ACC112 (cell line): ENCODE measurements around the gene PREP.

ENCODE experiments used
- H2AFZ ChIP-seq: fragments of 200-600 bp; sonication (generic); one replicate; pipeline ENCODE4 v1.6.0; 2017; ENCODE audit warnings: antibody characterized with exemption, low read length; ENCODE audit not compliant: unreplicated experiment
- H3K27ac ChIP-seq: fragments of 200-600 bp; sonication (generic); 2 replicates; pipeline ENCODE4 v1.5.1; 2014; ENCODE audit warnings: low read depth, mild to moderate bottlenecking, antibody characterized with exemption, low read length, moderate library complexity
- H3K27me3 ChIP-seq: fragments of 200-600 bp; sonication (generic); 2 replicates; pipeline ENCODE4 v1.6.1; 2014; ENCODE audit warnings: mild to moderate bottlenecking, antibody characterized with exemption, low read length, moderate library complexity, mixed read lengths; ENCODE audit not compliant: insufficient read depth
- H3K36me3 ChIP-seq: fragments of 200-600 bp; sonication (generic); 2 replicates; pipeline ENCODE4 v1.6.1; 2016; ENCODE audit warnings: mild to moderate bottlenecking, antibody characterized with exemption, low read length, moderate library complexity, mixed read lengths; ENCODE audit not compliant: insufficient read depth
- H3K4me1 ChIP-seq: fragments of 200-600 bp; sonication (generic); one replicate; pipeline ENCODE4 v1.6.1; 2016; ENCODE audit warnings: low read length, mixed read lengths; ENCODE audit not compliant: insufficient read depth, unreplicated experiment, control insufficient read depth
- H3K4me3 ChIP-seq: fragments of 200-600 bp; sonication (generic); 2 replicates; pipeline ENCODE4 v1.5.1; 2014; ENCODE audit warnings: mild to moderate bottlenecking, low read depth, low read length
- H3K79me2 ChIP-seq: fragments of 200-600 bp; sonication (generic); one replicate; pipeline ENCODE4 v1.6.0; 2016; ENCODE audit warnings: low read length; ENCODE audit not compliant: control insufficient read depth, unreplicated experiment, insufficient read depth

PREP gene

DNA sequence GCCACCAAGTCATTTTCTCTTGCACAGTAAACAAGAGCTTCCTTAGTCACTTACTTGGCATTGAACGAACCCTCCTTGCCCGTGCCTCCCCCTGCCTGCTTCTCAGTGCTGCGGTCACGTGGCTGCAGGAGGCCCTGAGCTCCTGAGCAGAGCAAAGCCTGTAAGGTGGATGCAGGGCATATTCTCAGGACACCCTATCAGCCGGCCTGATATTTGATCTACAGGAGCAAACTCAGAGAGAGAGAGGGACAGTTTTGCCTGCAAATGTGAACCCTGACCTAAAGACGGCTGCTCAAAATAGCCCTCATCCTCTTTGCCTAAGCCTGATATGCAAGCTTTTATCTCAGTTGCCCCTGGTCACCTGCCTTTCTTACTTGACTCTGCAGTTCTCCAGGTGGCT is 130.1 kb downstream of the PREP start:
- Histone ChIP-seq H3K4me3 (no peak overlapping the region), H3K36me3 (peaks cover 2% of the 10 kb centered on the region), H3K27ac (no peak overlapping the region), H3K4me1 (peaks cover 6% of the 10 kb centered on the region), H2AFZ (no peak overlapping the region), H3K79me2 (no peaks in the 10 kb centered on the region), H3K27me3 (no peaks in the 10 kb centered on the region)

GRCh38 chr6:105270511-105270910 is 132.4 kb downstream of the PREP start:
- peaks cover 6% of the 10 kb centered on the region for H3K4me1 ChIP-seq
- no peaks in the 10 kb centered on the region for H3K27me3 ChIP-seq
- H2AFZ ChIP-seq = no peak overlapping the region
- H3K4me3 ChIP-seq = no peak overlapping the region
- no peaks in the 10 kb centered on the region for H3K79me2 ChIP-seq
- H3K27ac ChIP-seq = no peak overlapping the region
- no peaks in the 10 kb centered on the region for H3K36me3 ChIP-seq

- no peak overlapping the region for H3K4me3 ChIP-seq
- no peaks in the 10 kb centered on the region for H3K79me2 ChIP-seq
- no peaks in the 10 kb centered on the region for H3K27me3 ChIP-seq
- H3K36me3 ChIP-seq = no peaks in the 10 kb centered on the region
- peaks cover 6% of the 10 kb centered on the region for H3K4me1 ChIP-seq
- no peak overlapping the region for H2AFZ ChIP-seq
- no peak overlapping the region for H3K27ac ChIP-seq
These were observed 133.5 kb downstream of the PREP start for GRCh38 chr6:105269390-105269789.

GRCh38 chr6:105263685-105264610 is 138.9 kb downstream of the PREP start:
- H3K27ac ChIP-seq = no peak overlapping the region

DNA sequence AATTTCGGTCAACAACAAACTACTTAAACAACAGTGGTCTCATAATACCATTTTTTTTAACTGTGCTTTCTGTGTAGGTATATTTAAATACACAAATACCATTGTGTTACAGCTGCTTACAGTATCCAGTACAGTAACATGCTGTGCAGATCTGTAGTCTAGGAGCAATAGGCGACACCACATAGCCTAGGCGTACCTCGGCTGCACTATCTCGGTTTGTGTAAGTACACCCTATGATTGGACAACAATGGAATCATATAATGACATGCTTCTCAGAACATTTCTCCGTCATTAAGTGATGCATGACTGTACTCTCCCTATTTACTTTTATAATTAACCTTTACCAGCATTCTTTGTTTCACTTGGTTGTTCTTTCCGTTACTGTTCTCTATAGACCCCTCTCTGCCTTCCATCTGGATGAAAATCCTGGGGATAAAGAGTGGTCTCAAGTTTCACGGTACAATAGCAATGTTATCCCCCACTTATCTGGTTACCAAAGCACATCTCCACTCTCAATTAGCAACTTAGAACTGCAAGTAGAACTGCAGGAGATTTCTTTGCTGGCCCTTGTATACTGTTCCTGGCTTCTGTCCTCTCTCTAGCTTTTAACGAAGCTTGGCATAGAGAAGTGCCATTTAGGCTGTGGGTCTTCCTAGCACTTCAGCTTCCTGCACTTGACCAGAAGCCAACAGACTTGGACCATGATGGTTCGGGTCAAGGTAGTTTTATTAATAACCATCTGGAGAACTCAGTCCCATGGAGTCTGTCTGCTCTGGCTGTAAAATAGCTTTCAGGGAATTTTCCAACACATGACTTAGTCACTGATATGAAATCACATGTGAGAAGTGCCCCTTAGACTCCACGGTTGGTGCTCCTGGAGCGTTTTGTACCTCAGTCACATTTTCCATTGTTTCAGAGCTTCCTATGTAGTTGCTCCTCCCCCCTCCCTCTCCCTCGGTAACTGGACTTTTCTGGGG is 142.7 kb downstream of the PREP start:
- Histone ChIP-seq H3K79me2 (no peaks in the 10 kb centered on the region), H3K4me1 (no peaks in the 10 kb centered on the region), H3K4me3 (no peak overlapping the region), H2AFZ (no peak overlapping the region), H3K36me3 (no peaks in the 10 kb centered on the region), H3K27me3 (peaks cover 4% of the 10 kb centered on the region; the same call in 1 of the 2 replicates), H3K27ac (no peak overlapping the region)

More at GRCh38 chr6:105263685-105264610, 138.9 kb downstream of the PREP start:
- no peak overlapping the region for H2AFZ ChIP-seq
- H3K36me3 ChIP-seq = no peaks in the 10 kb centered on the region
- H3K4me1 ChIP-seq = no peaks in the 10 kb centered on the region
- H3K79me2 ChIP-seq = no peaks in the 10 kb centered on the region
- no peak overlapping the region for H3K4me3 ChIP-seq
- H3K27me3 ChIP-seq = peaks cover 4% of the 10 kb centered on the region; the same call in 1 of the 2 replicates

- H3K36me3 ChIP-seq = no peaks in the 10 kb centered on the region
- H3K4me1 ChIP-seq = no peaks in the 10 kb centered on the region
- no peak overlapping the region for H3K27ac ChIP-seq
- no peak overlapping the region for H3K4me3 ChIP-seq
- no peaks in the 10 kb centered on the region for H3K79me2 ChIP-seq
- no peak overlapping the region for H2AFZ ChIP-seq
- peaks cover 4% of the 10 kb centered on the region; the same call in 1 of the 2 replicates for H3K27me3 ChIP-seq
These were observed 144.1 kb downstream of the PREP start for GRCh38 chr6:105258816-105259215.

GRCh38 chr6:105257340-105257739 is 145.5 kb downstream of the PREP start:
- Histone ChIP-seq H3K27ac (no peak overlapping the region), H2AFZ (no peak overlapping the region), H3K79me2 (no peaks in the 10 kb centered on the region), H3K27me3 (peaks cover 4% of the 10 kb centered on the region; the same call in 1 of the 2 replicates), H3K4me3 (no peak overlapping the region), H3K36me3 (no peaks in the 10 kb centered on the region), H3K4me1 (no peaks in the 10 kb centered on the region)

DNA sequence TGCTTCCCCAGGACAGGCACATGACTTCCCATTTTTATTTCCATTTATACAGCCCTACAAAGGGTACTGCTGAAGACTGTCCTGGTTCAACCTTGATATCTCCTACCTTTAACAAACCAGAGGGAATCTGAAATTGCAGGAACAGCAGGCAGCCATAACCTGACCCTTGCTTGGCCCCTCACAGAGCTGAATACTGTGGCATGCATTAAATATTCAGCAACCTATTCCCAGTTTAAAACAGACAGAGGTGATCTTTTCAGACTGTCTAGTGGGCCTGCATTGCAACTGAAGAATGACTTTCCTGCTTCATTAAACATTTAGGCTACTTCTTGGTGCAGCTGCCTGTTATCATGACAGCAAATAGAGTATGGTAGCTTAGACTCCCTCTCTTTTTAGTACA is 146.3 kb downstream of the PREP start:
- peaks cover 4% of the 10 kb centered on the region; the same call in 1 of the 2 replicates for H3K27me3 ChIP-seq
- no peaks in the 10 kb centered on the region for H3K36me3 ChIP-seq
- H3K79me2 ChIP-seq = no peaks in the 10 kb centered on the region
- H3K27ac ChIP-seq = no peak overlapping the region
- H3K4me1 ChIP-seq = no peaks in the 10 kb centered on the region
- H2AFZ ChIP-seq = no peak overlapping the region
- H3K4me3 ChIP-seq = no peak overlapping the region

GRCh38 chr6:105253787-105254186 is 149.1 kb downstream of the PREP start:
- H3K79me2 ChIP-seq = no peaks in the 10 kb centered on the region
- H2AFZ ChIP-seq = no peak overlapping the region
- H3K4me1 ChIP-seq = no peaks in the 10 kb centered on the region
- H3K27ac ChIP-seq = no peak overlapping the region
- no peaks in the 10 kb centered on the region for H3K36me3 ChIP-seq
- no peaks in the 10 kb centered on the region for H3K27me3 ChIP-seq
- H3K4me3 ChIP-seq = no peak overlapping the region

DNA sequence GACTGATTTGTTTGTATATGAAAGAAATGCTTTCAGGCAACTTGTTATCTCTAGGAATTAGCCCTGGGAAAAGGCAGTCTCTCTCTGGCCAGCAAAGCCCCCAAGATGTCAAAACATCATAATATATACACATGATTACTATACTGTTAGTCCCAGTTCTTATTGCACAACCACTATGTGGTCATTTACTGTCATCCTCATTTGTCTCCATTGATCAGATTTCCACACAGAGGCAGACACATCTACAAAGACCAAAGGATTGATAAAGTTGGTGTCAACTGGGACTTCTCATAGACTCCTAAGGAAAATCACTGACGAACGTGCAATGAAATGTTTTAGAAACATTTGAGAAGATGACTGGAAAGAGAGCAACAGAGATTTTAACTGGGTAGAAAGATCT is 151.2 kb downstream of the PREP start:
- Histone ChIP-seq H3K4me3 (no peak overlapping the region), H3K27ac (no peak overlapping the region), H3K36me3 (no peaks in the 10 kb centered on the region), H2AFZ (no peak overlapping the region), H3K4me1 (no peaks in the 10 kb centered on the region), H3K79me2 (no peaks in the 10 kb centered on the region), H3K27me3 (no peaks in the 10 kb centered on the region)
